ACC112 (cell line): ENCODE measurements around the gene KCNJ18.
"Not testable (repeated sequence)": the region's sequence is repeated elsewhere in the genome, so short reads cannot be mapped to it uniquely, and the experiment has no call there.

Experiments
- H2AFZ ChIP-seq: fragments of 200-600 bp; sonication (generic); one replicate; pipeline ENCODE4 v1.6.0; 2017; ENCODE audit warnings: antibody characterized with exemption, low read length; ENCODE audit not compliant: unreplicated experiment
- H3K27ac ChIP-seq: fragments of 200-600 bp; sonication (generic); 2 replicates; pipeline ENCODE4 v1.5.1; 2014; ENCODE audit warnings: low read depth, mild to moderate bottlenecking, antibody characterized with exemption, low read length, moderate library complexity
- H3K27me3 ChIP-seq: fragments of 200-600 bp; sonication (generic); 2 replicates; pipeline ENCODE4 v1.6.1; 2014; ENCODE audit warnings: mild to moderate bottlenecking, antibody characterized with exemption, low read length, moderate library complexity, mixed read lengths; ENCODE audit not compliant: insufficient read depth
- H3K36me3 ChIP-seq: fragments of 200-600 bp; sonication (generic); 2 replicates; pipeline ENCODE4 v1.6.1; 2016; ENCODE audit warnings: mild to moderate bottlenecking, antibody characterized with exemption, low read length, moderate library complexity, mixed read lengths; ENCODE audit not compliant: insufficient read depth
- H3K4me1 ChIP-seq: fragments of 200-600 bp; sonication (generic); one replicate; pipeline ENCODE4 v1.6.1; 2016; ENCODE audit warnings: low read length, mixed read lengths; ENCODE audit not compliant: insufficient read depth, unreplicated experiment, control insufficient read depth
- H3K4me3 ChIP-seq: fragments of 200-600 bp; sonication (generic); 2 replicates; pipeline ENCODE4 v1.5.1; 2014; ENCODE audit warnings: mild to moderate bottlenecking, low read depth, low read length
- H3K79me2 ChIP-seq: fragments of 200-600 bp; sonication (generic); one replicate; pipeline ENCODE4 v1.6.0; 2016; ENCODE audit warnings: low read length; ENCODE audit not compliant: control insufficient read depth, unreplicated experiment, insufficient read depth

The KCNJ18 gene

DNA sequence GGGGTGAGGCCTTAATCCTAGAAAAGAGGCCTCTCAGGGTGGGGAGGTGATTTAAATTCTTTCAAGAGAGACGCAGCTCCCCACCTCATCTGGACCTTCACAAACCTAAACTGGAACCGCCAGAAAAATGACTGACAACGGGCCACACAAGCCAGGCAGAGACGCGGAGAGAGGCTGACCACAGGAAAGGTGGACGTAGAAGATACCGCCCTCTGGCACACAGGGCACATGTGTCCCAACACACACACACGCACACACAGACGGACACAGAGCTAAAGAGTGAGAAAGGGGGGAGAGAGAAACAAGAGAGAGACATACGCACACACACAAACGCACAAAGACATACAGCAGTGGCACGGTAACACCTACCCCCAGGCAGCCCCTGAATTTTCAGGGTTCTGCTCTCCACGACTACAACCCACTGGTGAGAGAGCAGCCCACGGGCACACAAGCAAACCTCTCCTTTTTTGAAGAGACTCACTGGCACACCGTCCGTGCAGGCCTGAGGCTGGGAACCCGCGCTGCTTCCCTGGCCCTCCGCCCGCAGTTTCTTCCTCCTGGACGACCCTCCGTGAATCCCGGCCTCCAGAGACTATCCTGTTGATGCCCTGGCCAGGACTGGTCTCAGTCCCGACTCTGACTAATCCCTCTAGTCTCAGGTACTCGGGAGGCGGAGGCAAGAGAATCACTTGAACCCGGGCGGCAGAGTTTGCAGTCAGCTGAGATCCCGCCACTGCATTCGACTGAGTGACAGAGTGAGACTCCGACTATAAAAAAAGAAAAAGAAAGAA is 18.7 kb upstream of the KCNJ18 start:
- H3K36me3 ChIP-seq, H3K27me3 ChIP-seq, H2AFZ ChIP-seq, H3K79me2 ChIP-seq, H3K27ac ChIP-seq, H3K4me1 ChIP-seq, H3K4me3 ChIP-seq: not testable (repeated sequence)

DNA sequence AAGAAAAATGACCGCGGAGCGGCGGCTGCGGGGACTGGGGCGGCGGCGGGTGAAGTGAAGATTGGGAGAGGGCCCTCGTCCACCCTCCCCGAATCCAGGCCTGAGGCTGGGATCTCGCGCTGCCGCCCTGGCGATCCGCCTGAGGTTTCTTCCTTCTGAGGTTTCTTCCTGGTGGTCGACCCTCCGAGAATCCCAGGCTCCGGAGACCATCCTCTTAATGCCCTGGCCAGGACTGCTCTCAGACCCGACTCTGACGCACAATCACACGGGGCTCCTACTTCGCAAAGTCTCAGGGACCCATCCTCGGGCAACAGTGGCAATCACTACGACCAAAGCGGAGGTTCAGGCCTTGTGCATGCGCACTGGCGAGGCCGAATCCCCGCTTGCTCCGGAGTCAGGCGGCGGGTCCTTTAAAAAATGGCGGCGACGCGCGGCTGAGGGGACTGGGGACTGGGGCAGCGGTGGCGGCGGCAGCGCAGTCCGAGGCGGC is 18.0 kb upstream of the KCNJ18 start:
- Histone ChIP-seq H3K27me3 (no peaks in the 10 kb centered on the region), H2AFZ (no peak overlapping the region)

DNA sequence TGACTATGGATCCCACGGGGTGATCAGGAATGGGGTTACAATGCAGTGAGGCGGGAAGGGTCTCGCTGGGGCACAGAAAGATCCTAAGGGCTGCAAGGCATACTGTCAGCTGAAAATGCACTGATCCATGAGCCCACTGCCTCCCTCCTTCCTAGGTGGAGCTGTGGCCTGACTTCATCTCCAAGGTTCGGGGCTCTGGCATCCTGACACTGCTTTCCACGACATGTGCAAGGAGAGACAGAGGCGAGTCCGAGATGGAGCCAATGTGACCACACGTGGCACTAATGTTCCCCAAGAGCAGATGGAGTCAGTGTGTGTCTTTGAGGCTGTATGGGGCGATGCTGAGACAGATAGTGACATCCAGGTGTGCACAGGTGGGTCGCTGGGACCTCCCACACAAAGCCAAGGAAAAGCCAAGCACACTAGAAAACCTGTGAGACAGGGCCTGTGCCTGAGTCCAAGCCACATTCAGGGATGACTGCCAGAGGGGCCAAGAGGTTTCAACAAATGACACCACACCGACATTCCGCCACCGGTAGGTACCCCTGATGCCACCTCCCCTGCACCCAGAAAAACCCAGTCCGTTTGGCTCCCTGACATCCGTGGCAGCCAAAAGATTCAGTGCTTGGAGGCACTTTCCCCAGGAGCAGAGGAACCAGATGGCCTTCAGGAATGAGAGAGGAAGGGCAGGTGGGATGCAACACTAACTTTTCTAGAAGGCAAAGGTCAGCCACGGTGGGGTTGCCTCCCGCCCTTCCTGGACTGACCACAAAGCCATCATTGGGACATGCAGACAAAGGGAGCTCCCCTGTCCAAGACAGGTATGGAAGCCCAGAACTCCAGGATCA is 17.2 kb upstream of the KCNJ18 start:
- not testable (repeated sequence) for H3K36me3 ChIP-seq, H3K4me3 ChIP-seq, H3K79me2 ChIP-seq, H3K27ac ChIP-seq, H3K4me1 ChIP-seq, H3K27me3 ChIP-seq, H2AFZ ChIP-seq

More for the DNA sequence above, 18.0 kb upstream of the KCNJ18 start:
- Histone ChIP-seq H3K79me2 (no peaks in the 10 kb centered on the region), H3K4me1 (no peaks in the 10 kb centered on the region), H3K27ac (no peak overlapping the region), H3K36me3 (no peaks in the 10 kb centered on the region), H3K4me3 (no peak overlapping the region)

DNA sequence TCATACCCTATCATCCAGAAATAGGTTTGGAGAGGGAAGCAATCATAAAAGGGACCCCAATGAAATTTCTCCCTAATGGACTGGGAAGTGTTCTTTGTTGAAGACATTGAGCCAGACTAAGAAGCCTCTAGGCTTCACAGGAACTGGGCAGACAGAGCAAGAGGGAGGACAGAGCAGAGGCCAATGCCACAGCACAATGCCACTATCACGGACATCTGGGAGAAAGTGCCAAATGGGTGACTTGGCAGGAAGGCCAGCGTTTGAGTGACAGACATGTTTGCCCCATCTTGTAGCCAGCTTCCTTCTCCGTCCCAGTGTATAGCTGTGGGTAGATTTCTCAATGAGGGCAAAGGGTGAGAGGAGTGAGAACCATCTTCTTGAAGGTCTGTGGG is 16.6 kb upstream of the KCNJ18 start:
- not testable (repeated sequence) for H3K27me3 ChIP-seq, H3K79me2 ChIP-seq, H3K36me3 ChIP-seq, H3K4me1 ChIP-seq, H3K4me3 ChIP-seq, H3K27ac ChIP-seq, H2AFZ ChIP-seq

DNA sequence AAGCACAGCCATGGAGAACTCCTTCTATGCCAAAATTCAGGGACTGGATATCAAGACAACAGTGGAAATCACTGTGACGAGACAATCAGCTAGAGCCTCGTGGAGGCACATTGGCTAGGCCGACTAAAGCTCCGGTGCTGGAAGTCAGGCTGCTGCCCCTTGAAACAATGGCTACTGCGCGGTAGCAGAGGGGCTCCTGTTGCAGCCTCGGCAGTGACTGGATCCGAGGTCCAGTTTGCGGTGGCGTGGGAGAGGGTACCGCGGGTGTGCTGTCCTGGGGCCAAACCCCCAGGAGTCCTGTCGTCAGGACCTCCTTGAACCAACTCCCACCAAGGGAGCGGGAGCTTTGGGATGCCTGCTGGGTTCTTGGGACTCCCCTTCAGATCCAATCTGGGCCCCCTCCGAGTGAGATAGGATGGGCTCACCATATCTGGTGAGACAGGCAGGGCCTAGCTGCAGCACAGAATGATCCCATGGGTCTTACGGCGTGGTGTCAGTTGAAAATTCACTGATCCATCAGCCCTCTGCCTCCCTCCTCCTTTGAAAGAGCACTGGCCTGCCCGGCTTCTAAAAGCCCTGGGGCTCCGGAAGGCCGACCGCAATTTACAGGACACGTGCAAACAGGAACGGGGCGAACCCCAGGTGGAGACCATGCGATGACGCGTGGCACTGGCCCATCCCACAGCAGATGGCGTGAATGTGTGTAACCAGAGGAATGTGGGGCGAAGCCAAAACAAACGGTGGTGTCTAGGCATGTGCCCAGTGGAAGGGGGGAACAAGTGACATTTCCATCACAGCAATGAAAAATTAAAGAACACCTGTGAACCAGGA is 15.8 kb upstream of the KCNJ18 start:
- Histone ChIP-seq H3K27ac (no peak overlapping the region), H3K27me3 (no peaks in the 10 kb centered on the region), H3K4me3 (no peak overlapping the region), H2AFZ (no peak overlapping the region), H3K36me3 (no peaks in the 10 kb centered on the region), H3K4me1 (no peaks in the 10 kb centered on the region), H3K79me2 (no peaks in the 10 kb centered on the region)

DNA sequence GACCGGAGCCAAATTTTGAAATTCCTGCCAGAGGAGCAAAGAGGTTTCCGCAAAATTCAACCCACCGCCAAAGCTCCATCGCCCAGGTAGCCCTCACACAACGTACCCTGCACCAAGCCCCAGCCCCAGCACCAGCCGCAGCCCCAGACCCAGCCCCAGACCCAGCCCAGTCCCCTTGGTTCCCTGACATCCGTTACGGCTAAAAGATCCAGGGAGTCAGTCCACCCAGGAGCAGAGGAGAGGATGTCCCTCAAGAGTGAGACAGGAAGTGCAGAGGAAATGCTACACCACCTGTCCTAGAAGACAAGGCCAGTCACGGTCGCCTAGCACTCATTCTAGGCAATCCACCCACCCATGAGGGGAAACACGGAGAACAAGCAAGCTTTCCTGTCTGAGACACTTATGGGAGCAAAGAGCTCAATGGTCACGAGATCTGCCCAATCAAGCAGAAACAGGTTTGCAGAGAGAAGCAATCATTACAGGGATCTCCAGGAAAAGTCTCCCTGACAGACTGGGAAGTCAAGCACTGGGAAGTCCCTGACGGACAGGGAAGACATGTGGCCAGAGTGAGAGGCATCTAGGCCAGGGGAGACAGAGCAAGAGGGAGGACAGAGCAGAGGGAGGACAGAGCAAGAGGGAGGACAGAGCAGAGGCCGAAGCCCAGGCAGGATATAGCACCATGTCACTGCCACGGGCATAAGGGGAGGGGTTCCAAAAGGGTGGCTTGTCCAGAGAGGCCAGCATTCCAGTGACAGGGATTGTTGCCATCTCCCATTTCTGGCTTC is 15.0 kb upstream of the KCNJ18 start:
- Histone ChIP-seq H3K4me3 (no peak overlapping the region), H3K36me3 (no peaks in the 10 kb centered on the region), H3K27me3 (no peaks in the 10 kb centered on the region), H3K27ac (no peak overlapping the region), H2AFZ (no peak overlapping the region), H3K4me1 (no peaks in the 10 kb centered on the region), H3K79me2 (no peaks in the 10 kb centered on the region)

DNA sequence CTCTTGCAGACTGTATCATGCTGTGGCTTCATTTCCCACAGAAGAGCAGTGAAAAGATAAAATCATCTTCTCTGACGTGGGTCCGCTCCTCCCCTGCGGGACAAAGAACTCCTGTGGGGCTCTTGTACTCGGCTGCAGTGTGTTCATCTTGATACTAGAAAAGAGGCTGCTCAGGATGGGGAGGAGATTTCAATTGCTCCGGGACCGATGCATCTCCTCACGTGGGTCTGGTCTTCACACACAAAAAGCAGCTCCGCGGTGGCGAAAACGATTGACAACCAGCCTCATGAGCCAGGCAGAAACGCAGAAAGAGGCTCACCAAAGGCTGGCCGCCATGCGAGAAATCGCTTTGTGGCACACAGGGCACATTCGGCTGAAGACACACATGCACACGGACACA is 14.4 kb upstream of the KCNJ18 start:
- Histone ChIP-seq H2AFZ (no peak overlapping the region), H3K36me3 (no peaks in the 10 kb centered on the region), H3K27ac (no peak overlapping the region), H3K27me3 (no peaks in the 10 kb centered on the region), H3K4me3 (no peak overlapping the region), H3K4me1 (no peaks in the 10 kb centered on the region), H3K79me2 (no peaks in the 10 kb centered on the region)

DNA sequence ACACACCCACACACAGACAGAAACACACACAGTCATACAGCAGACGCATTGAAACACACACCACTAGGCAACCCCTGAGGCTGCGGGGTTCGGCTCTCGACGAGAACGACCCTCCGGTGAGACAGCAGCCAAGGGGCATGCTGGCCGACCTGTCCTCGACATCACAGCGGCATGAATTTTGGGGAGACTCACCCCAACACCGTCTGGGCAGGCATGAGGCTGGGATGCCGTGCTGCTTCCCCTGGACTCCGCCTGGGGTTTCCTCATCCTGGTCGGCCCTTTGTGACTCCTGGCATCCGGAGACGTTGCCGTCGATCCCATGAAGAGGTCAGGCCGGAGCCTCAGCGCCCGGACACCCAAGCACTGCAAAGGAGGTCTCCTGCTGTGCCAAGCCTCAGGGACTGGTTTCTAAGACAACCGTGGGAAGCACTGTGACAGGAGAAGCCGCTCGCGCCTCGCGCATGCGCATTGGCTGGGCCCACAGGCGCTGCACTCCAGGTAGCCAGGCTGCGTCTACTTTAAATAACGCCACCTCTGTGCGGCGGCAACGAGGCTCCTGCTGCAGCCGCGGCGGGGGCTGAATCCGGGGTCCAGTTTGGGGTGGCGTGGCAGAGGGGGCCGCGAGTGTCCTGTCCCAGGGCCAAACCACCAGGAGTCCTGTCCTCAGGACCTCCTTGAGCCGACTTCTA is 13.8 kb upstream of the KCNJ18 start:
- Histone ChIP-seq H2AFZ (no peak overlapping the region), H3K4me1 (no peaks in the 10 kb centered on the region)

DNA sequence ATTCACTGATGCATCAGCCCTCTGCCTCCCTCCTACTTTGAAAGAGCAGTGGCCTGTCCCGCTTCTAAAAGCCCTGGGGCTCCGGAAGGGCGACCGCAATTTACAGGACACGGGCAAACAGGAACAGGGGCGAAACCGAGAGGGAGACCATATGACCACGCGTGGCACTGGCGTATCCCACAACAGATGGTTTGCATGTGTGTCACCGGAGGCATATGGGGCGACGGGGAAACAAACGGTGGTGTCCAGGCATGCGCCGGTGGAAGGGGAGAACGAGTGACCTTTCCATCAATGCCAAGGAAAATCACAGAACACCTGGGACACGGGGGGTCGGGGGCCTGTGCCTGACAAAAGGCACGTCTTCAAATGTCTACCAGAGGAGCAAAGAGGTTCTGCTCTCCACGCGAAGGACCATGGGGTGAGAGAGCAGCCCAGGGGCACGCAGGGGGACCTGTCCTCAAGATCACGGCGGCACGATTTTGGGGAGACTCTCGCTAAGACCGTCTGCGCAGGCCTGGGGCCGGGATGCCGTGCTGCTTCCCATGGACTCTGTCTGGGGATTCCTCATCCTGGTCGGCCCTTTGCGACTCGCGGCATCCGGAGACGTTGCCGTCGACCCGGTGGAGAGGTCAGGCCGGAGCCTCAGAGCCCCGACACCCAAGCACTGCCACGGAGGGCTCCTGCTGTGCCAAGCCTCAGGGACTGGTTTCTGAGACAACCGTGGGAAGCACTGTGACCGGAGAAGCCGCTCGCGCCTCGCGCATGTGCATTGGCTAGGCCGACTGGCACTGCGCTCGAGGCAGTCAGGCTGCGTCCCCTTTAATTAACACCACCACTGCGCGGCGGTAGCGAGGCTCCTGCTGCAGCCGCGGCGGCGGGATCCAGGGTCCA is 12.8 kb upstream of the KCNJ18 start:
- no peak overlapping the region for H2AFZ ChIP-seq
- H3K79me2 ChIP-seq = no peaks in the 10 kb centered on the region
- H3K4me3 ChIP-seq = no peak overlapping the region
- H3K4me1 ChIP-seq = no peaks in the 10 kb centered on the region
- no peaks in the 10 kb centered on the region for H3K27me3 ChIP-seq
- H3K27ac ChIP-seq = no peak overlapping the region
- no peaks in the 10 kb centered on the region for H3K36me3 ChIP-seq

More for the DNA sequence above, 13.8 kb upstream of the KCNJ18 start:
- Histone ChIP-seq H3K27ac (no peak overlapping the region), H3K79me2 (no peaks in the 10 kb centered on the region), H3K36me3 (no peaks in the 10 kb centered on the region), H3K4me3 (no peak overlapping the region), H3K27me3 (no peaks in the 10 kb centered on the region)
